Fibroblast of gingiva (primary cell): ENCODE data around the gene LRRC1.
"Not testable (repeated sequence)": the region's sequence is repeated elsewhere in the genome, so short reads cannot be mapped to it uniquely, and the experiment has no call there.

ENCODE experiments used
- DNase-seq: peaks from one replicate; pipeline ENCODE4 v3.0.0-alpha.2; 2011; ENCODE audit warnings: low read depth

LRRC1 gene

GRCh38 chr6:53794720-53795339 lies at the start of gene LRRC1:
Gene LRRC1, plus strand, starts transcription at chr6:53795005. Its CDS starts 252 bp downstream, at chr6:53795257.
- peak; percentile 84 for DNase-seq

GRCh38 chr6:53746442-53747103 lies 48.2 kb upstream of the LRRC1 start:
- no peak for DNase-seq

- no peak for DNase-seq
These were observed 44.7 kb upstream of the LRRC1 start for GRCh38 chr6:53750052-53750650.

GRCh38 chr6:53751417-53751816 lies 43.4 kb upstream of the LRRC1 start:
- no peak for DNase-seq

- DNase-seq: no peak
These were observed 42.4 kb upstream of the LRRC1 start for GRCh38 chr6:53752440-53752839.

GRCh38 chr6:53752856-53753255 lies 41.9 kb upstream of the LRRC1 start:
- no peak for DNase-seq

- no peak for DNase-seq
These were observed 40.5 kb upstream of the LRRC1 start for GRCh38 chr6:53754330-53754729.

GRCh38 chr6:53756396-53756795 lies 38.4 kb upstream of the LRRC1 start:
- no peak for DNase-seq

GRCh38 chr6:53758496-53758895 lies 36.3 kb upstream of the LRRC1 start:
- no peak for DNase-seq

- no peak for DNase-seq
These were observed 33.8 kb upstream of the LRRC1 start for GRCh38 chr6:53761036-53761435.

- no peak for DNase-seq
These were observed 29.5 kb upstream of the LRRC1 start for GRCh38 chr6:53765270-53765669.

- DNase-seq: no peak
These were observed 27.9 kb upstream of the LRRC1 start for GRCh38 chr6:53766930-53767329.

GRCh38 chr6:53767941-53768340 lies 26.9 kb upstream of the LRRC1 start:
- DNase-seq: no peak

GRCh38 chr6:53768636-53769035 lies 26.2 kb upstream of the LRRC1 start:
- DNase-seq: no peak

- DNase-seq: no peak
These were observed 24.0 kb upstream of the LRRC1 start for GRCh38 chr6:53770780-53771249.

GRCh38 chr6:53771785-53772624 lies 22.8 kb upstream of the LRRC1 start:
- peak; percentile 16 for DNase-seq

- DNase-seq: no peak
These were observed 21.6 kb upstream of the LRRC1 start for GRCh38 chr6:53773044-53773696.

- not testable (repeated sequence) for DNase-seq
These were observed 18.7 kb upstream of the LRRC1 start for GRCh38 chr6:53776152-53776551.

- DNase-seq: not testable (repeated sequence)
These were observed 9.8 kb upstream of the LRRC1 start for GRCh38 chr6:53784991-53785390.

- DNase-seq: no peak
These were observed 8.0 kb upstream of the LRRC1 start for GRCh38 chr6:53786832-53787231.

- DNase-seq: no peak
These were observed 3.9 kb upstream of the LRRC1 start for GRCh38 chr6:53790886-53791285.

GRCh38 chr6:53792016-53792415 lies 2.8 kb upstream of the LRRC1 start:
- DNase-seq: no peak
